MM.1S (cell line): ENCODE measurements around the gene XXYLT1.

Experiments used
- DNase-seq: peaks from one replicate; pipeline ENCODE4 v3.0.0-alpha.2; 2015
- H2AFZ ChIP-seq: fragments of 300-600 bp; sonication (generic); 2 replicates; pipeline ENCODE4 v1.6.0; 2016; ENCODE audit warnings: antibody characterized with exemption, low read length
- H3F3A ChIP-seq: fragments of 300-600 bp; sonication (generic); 2 replicates; pipeline ENCODE4 v1.6.1; 2016; ENCODE audit warnings: mild to moderate bottlenecking, antibody characterized with exemption, low read length, moderate library complexity, mixed read lengths; ENCODE audit not compliant: insufficient read depth
- H3K27ac ChIP-seq: fragments of 300-600 bp; sonication (generic); 2 replicates; pipeline ENCODE4 v1.5.1; 2016; ENCODE audit warnings: mild to moderate bottlenecking, low read length
- H3K27me3 ChIP-seq: fragments of 300-600 bp; sonication (generic); replicated peaks from 2 replicates; pipeline ENCODE4 v1.6.0; 2016; ENCODE audit warnings: low read length; ENCODE audit not compliant: insufficient read depth
- H3K36me3 ChIP-seq: fragments of 300-600 bp; sonication (generic); replicated peaks from 2 replicates; pipeline ENCODE4 v1.6.1; 2016; ENCODE audit warnings: mild to moderate bottlenecking, low read length, mixed read lengths; ENCODE audit not compliant: insufficient read depth
- H3K4me1 ChIP-seq: fragments of 300-600 bp; sonication (generic); 2 replicates; pipeline ENCODE4 v1.6.1; 2016; ENCODE audit warnings: low read length, mixed read lengths
- H3K4me2 ChIP-seq: fragments of 300-600 bp; sonication (generic); 2 replicates; pipeline ENCODE4 v1.6.0; 2016; ENCODE audit warnings: low read depth, low read length
- H3K4me3 ChIP-seq: fragments of 300-600 bp; sonication (generic); 2 replicates; pipeline ENCODE4 v1.5.1; 2016; ENCODE audit warnings: low read length, mixed read lengths
- H3K79me2 ChIP-seq: fragments of 300-600 bp; sonication (generic); 2 replicates; pipeline ENCODE4 v1.6.1; 2016; ENCODE audit warnings: mixed run types, low read length, mixed read lengths
- H3K9ac ChIP-seq: fragments of 300-600 bp; sonication (generic); 2 replicates; pipeline ENCODE4 v1.6.1; 2016; ENCODE audit warnings: low read length, mixed read lengths
- H3K9me2 ChIP-seq: fragments of 300-600 bp; sonication (generic); replicated peaks from 2 replicates; pipeline ENCODE4 v1.6.1; 2016; ENCODE audit warnings: mild to moderate bottlenecking, low read length, mixed read lengths; ENCODE audit not compliant: insufficient read depth
- H3K9me3 ChIP-seq: fragments of 300-600 bp; sonication (generic); replicated peaks from 2 replicates; pipeline ENCODE4 v1.6.1; 2016; ENCODE audit warnings: mild to moderate bottlenecking, low read length, mixed read lengths; ENCODE audit not compliant: insufficient read depth
- H4K20me1 ChIP-seq: fragments of 300-600 bp; sonication (generic); 2 replicates; pipeline ENCODE4 v1.6.1; 2016; ENCODE audit warnings: mild to moderate bottlenecking, low read length, moderate library complexity, mixed read lengths; ENCODE audit not compliant: insufficient read depth
- EZH2 ChIP-seq: fragments of 300-600 bp; sonication (generic); optimal IDR thresholded peaks from 2 replicates; pipeline ENCODE3; 2017; ENCODE audit warnings: low read depth, mild to moderate bottlenecking, antibody characterized with exemption, low read length, mixed read lengths
- EZH2phosphoT487 ChIP-seq: fragments of 300-600 bp; sonication (generic); IDR thresholded peaks from 2 replicates; pipeline ENCODE4 v1.6.1; 2018; ENCODE audit warnings: antibody characterized with exemption, low read length
- TF ChIP-seq, protein P1 (sequence below): fragments of 300-600 bp; sonication (generic); IDR thresholded peaks from 2 replicates; pipeline ENCODE4 v1.5.1; 2016; ENCODE audit warnings: antibody characterized with exemption, low read length, mixed read lengths

XXYLT1 gene

GRCh38 chr3:195059471-195060216 is 211.3 kb downstream of the XXYLT1 start:
- H3K4me3 ChIP-seq, result no peak overlapping the region
- peaks cover 6% of the 10 kb centered on the region for H3K4me1 ChIP-seq
- H3K4me2 ChIP-seq, result no peak overlapping the region
- no peak overlapping the region for H3K27ac ChIP-seq
- no peak overlapping the region for H3K9ac ChIP-seq
- H3K27me3 ChIP-seq, result no peaks in the 10 kb centered on the region
- TF ChIP-seq EZH2 (no peak), EZH2phosphoT487 (no peak)
- TF ChIP-seq, protein P1, sequence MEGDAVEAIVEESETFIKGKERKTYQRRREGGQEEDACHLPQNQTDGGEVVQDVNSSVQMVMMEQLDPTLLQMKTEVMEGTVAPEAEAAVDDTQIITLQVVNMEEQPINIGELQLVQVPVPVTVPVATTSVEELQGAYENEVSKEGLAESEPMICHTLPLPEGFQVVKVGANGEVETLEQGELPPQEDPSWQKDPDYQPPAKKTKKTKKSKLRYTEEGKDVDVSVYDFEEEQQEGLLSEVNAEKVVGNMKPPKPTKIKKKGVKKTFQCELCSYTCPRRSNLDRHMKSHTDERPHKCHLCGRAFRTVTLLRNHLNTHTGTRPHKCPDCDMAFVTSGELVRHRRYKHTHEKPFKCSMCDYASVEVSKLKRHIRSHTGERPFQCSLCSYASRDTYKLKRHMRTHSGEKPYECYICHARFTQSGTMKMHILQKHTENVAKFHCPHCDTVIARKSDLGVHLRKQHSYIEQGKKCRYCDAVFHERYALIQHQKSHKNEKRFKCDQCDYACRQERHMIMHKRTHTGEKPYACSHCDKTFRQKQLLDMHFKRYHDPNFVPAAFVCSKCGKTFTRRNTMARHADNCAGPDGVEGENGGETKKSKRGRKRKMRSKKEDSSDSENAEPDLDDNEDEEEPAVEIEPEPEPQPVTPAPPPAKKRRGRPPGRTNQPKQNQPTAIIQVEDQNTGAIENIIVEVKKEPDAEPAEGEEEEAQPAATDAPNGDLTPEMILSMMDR, result no peak
- H2AFZ ChIP-seq, result no peak overlapping the region
- H3K9me3 ChIP-seq, result no peaks in the 10 kb centered on the region
- no peaks in the 10 kb centered on the region for H3K9me2 ChIP-seq
- H4K20me1 ChIP-seq, result no peaks in the 10 kb centered on the region
- no peaks in the 10 kb centered on the region for H3K79me2 ChIP-seq
- no peaks in the 10 kb centered on the region for H3F3A ChIP-seq
- no peaks in the 10 kb centered on the region for H3K36me3 ChIP-seq
- no peak for DNase-seq

DNA sequence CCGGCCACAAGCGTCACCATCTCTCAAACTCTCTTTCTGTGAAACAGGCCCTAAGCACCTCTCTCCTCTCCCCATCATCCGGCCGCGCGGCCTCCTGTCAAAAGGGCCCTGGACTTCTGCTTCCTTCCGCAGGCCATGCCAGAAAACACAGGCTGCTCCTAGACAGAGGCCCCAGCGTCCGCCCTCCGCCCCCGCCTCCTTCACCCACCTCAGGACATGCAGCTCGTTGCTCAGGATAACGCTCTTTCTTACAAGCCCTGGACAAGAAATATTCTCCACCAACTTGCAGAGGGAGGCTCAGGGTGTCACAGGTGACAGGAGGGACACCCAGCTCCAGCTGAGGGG is 212.0 kb downstream of the XXYLT1 start:
- H3K9me2 ChIP-seq, result no peaks in the 10 kb centered on the region
- H3K27ac ChIP-seq, result no peak overlapping the region
- no peaks in the 10 kb centered on the region for H3F3A ChIP-seq
- no peak overlapping the region for H2AFZ ChIP-seq
- H4K20me1 ChIP-seq, result no peaks in the 10 kb centered on the region
- H3K9me3 ChIP-seq, result no peaks in the 10 kb centered on the region
- H3K4me3 ChIP-seq, result no peak overlapping the region
- no peak for TF ChIP-seq EZH2phosphoT487
- TF ChIP-seq, protein P1, result no peak
- TF ChIP-seq EZH2, result no peak
- no peak overlapping the region for H3K4me2 ChIP-seq
- no peak for DNase-seq
- no peaks in the 10 kb centered on the region for H3K79me2 ChIP-seq
- no peaks in the 10 kb centered on the region for H3K4me1 ChIP-seq
- no peaks in the 10 kb centered on the region for H3K36me3 ChIP-seq
- H3K9ac ChIP-seq, result no peak overlapping the region
- H3K27me3 ChIP-seq, result no peaks in the 10 kb centered on the region

- H3K36me3 ChIP-seq, result no peaks in the 10 kb centered on the region
- no peak overlapping the region for H2AFZ ChIP-seq
- H3K9me3 ChIP-seq, result no peaks in the 10 kb centered on the region
- no peaks in the 10 kb centered on the region for H3K27me3 ChIP-seq
- no peaks in the 10 kb centered on the region for H3K79me2 ChIP-seq
- no peaks in the 10 kb centered on the region for H3K4me1 ChIP-seq
- H3F3A ChIP-seq, result no peaks in the 10 kb centered on the region
- no peak overlapping the region for H3K27ac ChIP-seq
- H3K9ac ChIP-seq, result no peak overlapping the region
- no peak overlapping the region for H3K4me3 ChIP-seq
- H3K4me2 ChIP-seq, result no peak overlapping the region
- TF ChIP-seq EZH2 (no peak), EZH2phosphoT487 (no peak)
- TF ChIP-seq, protein P1, result no peak
- DNase-seq, result no peak
- H4K20me1 ChIP-seq, result no peaks in the 10 kb centered on the region
- no peaks in the 10 kb centered on the region for H3K9me2 ChIP-seq
These were observed 212.5 kb downstream of the XXYLT1 start for GRCh38 chr3:195058336-195059005.
